ENCODE data around the gene TMOD1. TPM values are rescaled to one million over a fixed set of nuclear protein-coding genes. Genes with fewer than 3 reads are reported as not detected.
A peak's percentile ranks its signal among the peaks of the same experiment; 100 is the strongest.

Gene TMOD1
- total RNA-seq, 1 donor from 2014 or later: not detected

DNA sequence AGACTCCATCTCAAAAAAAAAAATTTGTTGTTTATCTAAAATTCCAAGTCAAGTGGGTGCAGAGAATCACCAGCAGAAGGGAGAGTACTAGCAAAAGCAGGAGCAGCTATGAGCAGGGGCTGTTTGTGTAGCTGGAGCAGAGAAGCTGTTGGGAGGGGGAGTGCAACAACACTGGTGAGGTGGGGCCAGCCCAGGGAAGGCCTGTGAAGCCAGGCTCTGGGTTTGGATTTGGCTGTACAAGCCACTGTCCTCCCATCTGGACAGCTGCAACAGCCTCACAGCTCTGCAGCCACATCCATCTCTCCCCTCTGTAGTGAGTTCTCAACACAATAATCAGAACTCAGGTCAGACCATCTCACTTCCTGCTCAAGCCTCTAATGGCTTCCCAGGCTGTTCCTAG, 59.4 kb downstream of the TMOD1 start:
- TF ChIP-seq, protein P1, sequence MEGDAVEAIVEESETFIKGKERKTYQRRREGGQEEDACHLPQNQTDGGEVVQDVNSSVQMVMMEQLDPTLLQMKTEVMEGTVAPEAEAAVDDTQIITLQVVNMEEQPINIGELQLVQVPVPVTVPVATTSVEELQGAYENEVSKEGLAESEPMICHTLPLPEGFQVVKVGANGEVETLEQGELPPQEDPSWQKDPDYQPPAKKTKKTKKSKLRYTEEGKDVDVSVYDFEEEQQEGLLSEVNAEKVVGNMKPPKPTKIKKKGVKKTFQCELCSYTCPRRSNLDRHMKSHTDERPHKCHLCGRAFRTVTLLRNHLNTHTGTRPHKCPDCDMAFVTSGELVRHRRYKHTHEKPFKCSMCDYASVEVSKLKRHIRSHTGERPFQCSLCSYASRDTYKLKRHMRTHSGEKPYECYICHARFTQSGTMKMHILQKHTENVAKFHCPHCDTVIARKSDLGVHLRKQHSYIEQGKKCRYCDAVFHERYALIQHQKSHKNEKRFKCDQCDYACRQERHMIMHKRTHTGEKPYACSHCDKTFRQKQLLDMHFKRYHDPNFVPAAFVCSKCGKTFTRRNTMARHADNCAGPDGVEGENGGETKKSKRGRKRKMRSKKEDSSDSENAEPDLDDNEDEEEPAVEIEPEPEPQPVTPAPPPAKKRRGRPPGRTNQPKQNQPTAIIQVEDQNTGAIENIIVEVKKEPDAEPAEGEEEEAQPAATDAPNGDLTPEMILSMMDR (IDR thresholded peaks at IDR 0.05; ENCODE audit: insufficient read depth, low read length, severe bottlenecking): no peak
- no peak for FAIRE-seq
- no peak overlapping the region for H3K4me3 ChIP-seq (ENCODE audit: low read depth, low read length)

GRCh38 chr9:97561501-97561900, 60.0 kb downstream of the TMOD1 start:
- DNase-seq (ENCODE audit: low read depth) (no peak), FAIRE-seq (no peak)
- Histone ChIP-seq H3K4me3 (ENCODE audit: low read depth, low read length) (no peak overlapping the region), H3K27me3 (ENCODE audit: control insufficient read depth, insufficient read depth, low read length) (peaks cover 2% of the 10 kb centered on the region), H3K36me3 (ENCODE audit: control insufficient read depth, insufficient read depth, low read length) (no peaks in the 10 kb centered on the region)
- TF ChIP-seq, protein P1 (IDR thresholded peaks at IDR 0.05; ENCODE audit: insufficient read depth, low read length, severe bottlenecking): no peak

More for the DNA sequence above, 59.4 kb downstream of the TMOD1 start:
- DNase-seq (ENCODE audit: low read depth): no peak
- Histone ChIP-seq H3K36me3 (ENCODE audit: control insufficient read depth, insufficient read depth, low read length) (no peaks in the 10 kb centered on the region), H3K27me3 (ENCODE audit: control insufficient read depth, insufficient read depth, low read length) (peaks cover 2% of the 10 kb centered on the region)

DNA sequence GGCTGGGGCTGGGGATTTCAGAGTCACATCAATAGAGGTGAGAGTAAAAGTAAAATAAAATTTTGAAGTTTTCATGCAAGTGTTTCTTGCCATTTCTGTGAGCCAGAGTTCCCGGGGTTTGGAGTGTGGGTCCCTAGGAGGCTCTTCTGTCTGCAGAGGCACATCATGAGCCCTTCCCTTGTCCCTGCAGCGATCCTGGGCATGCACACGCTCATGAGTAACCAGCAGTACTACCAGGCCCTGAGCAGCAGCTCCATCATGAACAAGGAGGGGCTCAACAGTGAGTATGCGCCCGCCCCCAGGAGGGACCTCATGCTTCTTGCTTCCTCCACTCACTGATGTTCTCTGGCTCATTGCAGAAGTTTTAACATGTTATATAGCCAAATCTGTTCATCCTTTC, 61.1 kb downstream of the TMOD1 start:
- FAIRE-seq (no peak), DNase-seq (ENCODE audit: low read depth) (no peak)
- no peak overlapping the region for H3K4me3 ChIP-seq (ENCODE audit: low read depth, low read length)
- no peaks in the 10 kb centered on the region for H3K27me3 ChIP-seq (ENCODE audit: control insufficient read depth, insufficient read depth, low read length)
- TF ChIP-seq, protein P1 (IDR thresholded peaks at IDR 0.05; ENCODE audit: insufficient read depth, low read length, severe bottlenecking): no peak
- H3K36me3 ChIP-seq (ENCODE audit: control insufficient read depth, insufficient read depth, low read length): no peaks in the 10 kb centered on the region

- FAIRE-seq (no peak), DNase-seq (ENCODE audit: low read depth) (no peak)
- Histone ChIP-seq H3K4me3 (ENCODE audit: low read depth, low read length) (no peak overlapping the region), H3K27me3 (ENCODE audit: control insufficient read depth, insufficient read depth, low read length) (no peaks in the 10 kb centered on the region), H3K36me3 (ENCODE audit: control insufficient read depth, insufficient read depth, low read length) (no peaks in the 10 kb centered on the region)
- TF ChIP-seq, protein P1 (IDR thresholded peaks at IDR 0.05; ENCODE audit: insufficient read depth, low read length, severe bottlenecking): no peak
Measured at GRCh38 chr9:97563458-97564135, 62.1 kb downstream of the TMOD1 start.

GRCh38 chr9:97564291-97565175, 63.1 kb downstream of the TMOD1 start:
- DNase-seq (ENCODE audit: low read depth): peak; percentile 19
- TF ChIP-seq, protein P1 (IDR thresholded peaks at IDR 0.05; ENCODE audit: insufficient read depth, low read length, severe bottlenecking): no peak
- FAIRE-seq: no peak
- no peaks in the 10 kb centered on the region for H3K36me3 ChIP-seq (ENCODE audit: control insufficient read depth, insufficient read depth, low read length)
- H3K27me3 ChIP-seq (ENCODE audit: control insufficient read depth, insufficient read depth, low read length): no peaks in the 10 kb centered on the region
- H3K4me3 ChIP-seq (ENCODE audit: low read depth, low read length): no peak overlapping the region

Data from bronchial epithelial cell (primary cell).